Nephron (organoid): ENCODE results near the gene SART1.

Source experiments
- H3K27ac Mint-ChIP-seq, 3 experiments: 2 replicates each; pipeline ENCODE4 v1.8.0; 2020; ENCODE audit warnings: mixed read lengths in 3 of 3, mild to moderate bottlenecking in 2 of 3, moderate library complexity in 1 of 3
- H3K27me3 Mint-ChIP-seq: 2 replicates; pipeline ENCODE4 v1.8.0; 2021; ENCODE audit warnings: low read depth, mild to moderate bottlenecking, moderate library complexity, mixed read lengths
- H3K36me3 Mint-ChIP-seq: 2 replicates; pipeline ENCODE4 v1.8.0; 2020; ENCODE audit warnings: low read depth, mixed read lengths
- H3K4me1 Mint-ChIP-seq: 2 replicates; pipeline ENCODE4 v1.8.0; 2020; ENCODE audit warnings: mixed read lengths
- H3K4me3 Mint-ChIP-seq, 3 experiments: 2 replicates each; pipeline ENCODE4 v1.8.0; 2020; ENCODE audit warnings: mild to moderate bottlenecking in 3 of 3, mixed read lengths in 3 of 3, moderate library complexity in 2 of 3
- H3K9me3 Mint-ChIP-seq: 2 replicates; pipeline ENCODE4 v1.8.0; 2020; ENCODE audit warnings: mixed read lengths
- CTCF ChIP-seq, 3 experiments: fragments of 200-600 bp; sonication (generic); IDR thresholded peaks; one replicate each; pipeline ENCODE4 v1.5.0; 2021; ENCODE audit warnings: antibody characterized with exemption in 3 of 3; ENCODE audit not compliant: unreplicated experiment in 3 of 3

SART1 gene

GRCh38 chr11:66026017-66026529, 64.5 kb downstream of the SART1 start, which contains the start of gene CATSPER1:
TSS of gene CATSPER1 (minus strand) at chr11:66026479. CDS start at chr11:66026379, 100 bp downstream.
- Mint-ChIP-seq H3K36me3 (no peaks in the 10 kb centered on the region), H3K4me1 (no peaks in the 10 kb centered on the region), H3K27ac (no peak within 1 kb of the TSS), H3K27me3 (peaks cover 35% of the 10 kb centered on the region), H3K9me3 (no peaks in the 10 kb centered on the region), H3K4me3 (no peak within 1 kb of the TSS)
- TF ChIP-seq CTCF (IDR thresholded peaks at IDR 0.05; ENCODE audit: unreplicated experiment in 3 of 3), result no peak
